Neural cell (in vitro differentiated cells): ENCODE results near the gene KCNIP3. TPM values are rescaled to one million over a fixed set of nuclear protein-coding genes. Genes with fewer than 3 reads are reported as not detected.

Experiments
- H2AFZ ChIP-seq: fragments of 200-600, 300-800 bp; sonication (generic), shearing (Covaris generic); 2 replicates; pipeline ENCODE4 v1.6.0; 2014; ENCODE audit warnings: low read depth, mild to moderate bottlenecking, antibody characterized with exemption, low read length, moderate library complexity
- H3F3A ChIP-seq: fragments of 200-600 bp; shearing (Covaris generic); 2 replicates; pipeline ENCODE4 v1.6.1; 2016; ENCODE audit warnings: mild to moderate bottlenecking, moderate library complexity, mixed read lengths, antibody characterized with exemption, low read length; ENCODE audit not compliant: insufficient read depth, poor library complexity, severe bottlenecking
- H3K27ac ChIP-seq: fragments of 200-600, 300-800 bp; sonication (generic), shearing (Covaris generic); 2 replicates; pipeline ENCODE4 v1.5.1; 2014; ENCODE audit warnings: mild to moderate bottlenecking, low read length, moderate library complexity
- H3K27me3 ChIP-seq: fragments of 300-800, 200-600 bp; sonication (generic), shearing (Covaris generic); 2 replicates; pipeline ENCODE4 v1.6.0; 2014; ENCODE audit warnings: mild to moderate bottlenecking, low read depth, low read length, moderate library complexity; ENCODE audit not compliant: insufficient read depth
- H3K36me3 ChIP-seq: fragments of 300-800, 200-600 bp; sonication (generic), shearing (Covaris generic); 2 replicates; pipeline ENCODE4 v1.5.1; 2014; ENCODE audit warnings: mild to moderate bottlenecking, antibody characterized with exemption, low read length, moderate library complexity; ENCODE audit not compliant: insufficient read depth
- H3K4me2 ChIP-seq: fragments of 300-800, 200-600 bp; sonication (generic), shearing (Covaris generic); 2 replicates; pipeline ENCODE4 v1.6.0; 2014; ENCODE audit warnings: mild to moderate bottlenecking, low read length
- H3K4me3 ChIP-seq: fragments of 300-800, 200-600 bp; sonication (generic), shearing (Covaris generic); 2 replicates; pipeline ENCODE4 v1.5.1; 2014; ENCODE audit warnings: mild to moderate bottlenecking, low read length, moderate library complexity
- H3K79me2 ChIP-seq: fragments of 200-600 bp; shearing (Covaris generic); replicated peaks from 2 replicates; pipeline ENCODE4 v1.6.0; 2014; ENCODE audit warnings: mild to moderate bottlenecking, low read length, moderate library complexity; ENCODE audit not compliant: insufficient read depth
- H3K9ac ChIP-seq: fragments of 300-800, 200-600 bp; sonication (generic), shearing (Covaris generic); 2 replicates; pipeline ENCODE4 v1.6.1; 2016; ENCODE audit warnings: mild to moderate bottlenecking, low read length, mixed read lengths
- H3K9me2 ChIP-seq: fragments of 200-600 bp; shearing (Covaris generic); 2 replicates; pipeline ENCODE4 v1.6.1; 2016; ENCODE audit warnings: mild to moderate bottlenecking, low read length, mixed read lengths; ENCODE audit not compliant: insufficient read depth
- H3K9me3 ChIP-seq: fragments of 200-600, 300-800 bp; sonication (generic), shearing (Covaris generic); 2 replicates; pipeline ENCODE4 v1.6.1; 2016; ENCODE audit warnings: mild to moderate bottlenecking, mixed run types, low read length, moderate library complexity, mixed read lengths
- H4K20me1 ChIP-seq: fragments of 200-600 bp; shearing (Covaris generic); 2 replicates; pipeline ENCODE4 v1.6.1; 2016; ENCODE audit warnings: mild to moderate bottlenecking, mixed run types; ENCODE audit not compliant: insufficient read depth
- CTCF ChIP-seq: fragments of 450-650 bp; IDR thresholded peaks from 2 replicates; pipeline ENCODE4 v1.5.1; 2014; ENCODE audit warnings: antibody characterized with exemption, mild to moderate bottlenecking, moderate library complexity; ENCODE audit not compliant: poor library complexity, severe bottlenecking
- EP300 ChIP-seq: fragments of 450-650 bp; conservative IDR thresholded peaks from 2 replicates; pipeline ENCODE4 v1.6.1; 2014; ENCODE audit warnings: antibody characterized with exemption, mild to moderate bottlenecking, moderate library complexity; ENCODE audit not compliant: poor library complexity, severe bottlenecking
- EZH2 ChIP-seq: fragments of 200-600, 300-800 bp; shearing (Covaris generic), sonication (generic); IDR thresholded peaks from 2 replicates; pipeline ENCODE4 v1.6.1; 2014; ENCODE audit warnings: antibody characterized with exemption, low read length, borderline replicate concordance, mild to moderate bottlenecking; ENCODE audit not compliant: insufficient read depth, poor library complexity, severe bottlenecking
- MXI1 ChIP-seq: fragments of 450-650 bp; conservative IDR thresholded peaks from 2 replicates; pipeline ENCODE4 v1.6.1; 2014; ENCODE audit warnings: antibody characterized with exemption, mild to moderate bottlenecking; ENCODE audit not compliant: poor library complexity, severe bottlenecking
- POLR2AphosphoS5 ChIP-seq: IDR thresholded peaks from 2 replicates; pipeline ENCODE4 v1.6.1; 2012
- RAD21 ChIP-seq: fragments of 450-650 bp; conservative IDR thresholded peaks from 2 replicates; pipeline ENCODE4 v1.6.1; 2014; ENCODE audit warnings: antibody characterized with exemption, mild to moderate bottlenecking, moderate library complexity
- SMC3 ChIP-seq: fragments of 450-650 bp; conservative IDR thresholded peaks from 2 replicates; pipeline ENCODE4 v1.6.1; 2014; ENCODE audit warnings: antibody characterized with exemption, mild to moderate bottlenecking, moderate library complexity; ENCODE audit not compliant: poor library complexity
- TAF1 ChIP-seq: IDR thresholded peaks from 2 replicates; pipeline ENCODE4 v1.6.1; 2012; ENCODE audit warnings: low read depth
- polyA plus RNA-seq: library from polyadenylated mRNA; depleted of rRNA; stranded (reverse); fragments of >200 nt; gene quantifications from 2 replicates; pipeline ENCODE4 v1.2.3, GENCODE V29; 2014
- TF ChIP-seq, protein P1 (sequence below): IDR thresholded peaks from 2 replicates; pipeline ENCODE4 v1.6.1; 2012; ENCODE audit warnings: borderline replicate concordance

Gene KCNIP3
- polyA plus RNA-seq, 1 donor from 2014 or later, result not detected

GRCh38 chr2:95318431-95319220, 21.5 kb downstream of the KCNIP3 start:
- H3K9ac ChIP-seq, result no peak overlapping the region
- no peaks in the 10 kb centered on the region for H3K27me3 ChIP-seq
- H3K4me2 ChIP-seq, result no peak overlapping the region
- H3K27ac ChIP-seq, result no peak overlapping the region
- H3K9me2 ChIP-seq, result no peaks in the 10 kb centered on the region
- H3K4me3 ChIP-seq, result no peak overlapping the region
- no peak overlapping the region for H2AFZ ChIP-seq
- no peaks in the 10 kb centered on the region for H3K79me2 ChIP-seq
- TF ChIP-seq MXI1 (no peak), TAF1 (no peak), CTCF (no peak), POLR2AphosphoS5 (no peak), EZH2 (no peak), EP300 (no peak), RAD21 (no peak)
- peaks cover 17% of the 10 kb centered on the region for H3K9me3 ChIP-seq
- H4K20me1 ChIP-seq, result no peaks in the 10 kb centered on the region
- H3F3A ChIP-seq, result no peaks in the 10 kb centered on the region
- no peaks in the 10 kb centered on the region for H3K36me3 ChIP-seq

GRCh38 chr2:95319481-95320343, 22.6 kb downstream of the KCNIP3 start:
- H3K9ac ChIP-seq, result no peak overlapping the region
- no peaks in the 10 kb centered on the region for H3K79me2 ChIP-seq
- no peak overlapping the region for H3K4me2 ChIP-seq
- H3K9me3 ChIP-seq, result peaks cover 12% of the 10 kb centered on the region
- no peaks in the 10 kb centered on the region for H3F3A ChIP-seq
- no peak overlapping the region for H3K27ac ChIP-seq
- H4K20me1 ChIP-seq, result no peaks in the 10 kb centered on the region
- TF ChIP-seq MXI1 (no peak), TAF1 (no peak)
- no peaks in the 10 kb centered on the region for H3K9me2 ChIP-seq
- no peaks in the 10 kb centered on the region for H3K27me3 ChIP-seq
- no peak overlapping the region for H2AFZ ChIP-seq
- no peaks in the 10 kb centered on the region for H3K36me3 ChIP-seq
- H3K4me3 ChIP-seq, result no peak overlapping the region

DNA sequence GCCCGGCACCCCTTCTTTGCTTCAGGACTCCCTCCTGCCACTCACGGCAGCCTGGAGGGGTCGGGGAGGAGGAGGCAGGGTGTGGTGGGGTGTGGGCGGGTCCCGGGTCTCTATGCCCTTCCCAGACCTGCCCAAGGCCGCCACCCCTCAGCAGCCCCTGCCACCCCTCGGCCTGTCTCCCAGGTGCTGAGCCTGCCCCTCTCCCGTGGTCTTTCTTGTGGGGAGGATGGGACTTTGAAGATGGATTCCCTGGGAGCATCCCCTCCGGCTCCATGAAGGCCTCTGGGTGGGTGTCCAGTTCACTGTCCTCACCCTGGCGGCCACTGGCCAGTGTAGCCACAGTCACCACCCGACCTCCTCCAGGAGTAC, 23.2 kb downstream of the KCNIP3 start:
- H3K9ac ChIP-seq, result no peak overlapping the region
- no peaks in the 10 kb centered on the region for H3F3A ChIP-seq
- no peaks in the 10 kb centered on the region for H4K20me1 ChIP-seq
- no peak for TF ChIP-seq MXI1
- no peak for TF ChIP-seq RAD21
- no peak for TF ChIP-seq CTCF
- TF ChIP-seq EZH2, result no peak
- no peak for TF ChIP-seq EP300
- no peak for TF ChIP-seq TAF1
- TF ChIP-seq POLR2AphosphoS5, result no peak
- TF ChIP-seq, protein P1, sequence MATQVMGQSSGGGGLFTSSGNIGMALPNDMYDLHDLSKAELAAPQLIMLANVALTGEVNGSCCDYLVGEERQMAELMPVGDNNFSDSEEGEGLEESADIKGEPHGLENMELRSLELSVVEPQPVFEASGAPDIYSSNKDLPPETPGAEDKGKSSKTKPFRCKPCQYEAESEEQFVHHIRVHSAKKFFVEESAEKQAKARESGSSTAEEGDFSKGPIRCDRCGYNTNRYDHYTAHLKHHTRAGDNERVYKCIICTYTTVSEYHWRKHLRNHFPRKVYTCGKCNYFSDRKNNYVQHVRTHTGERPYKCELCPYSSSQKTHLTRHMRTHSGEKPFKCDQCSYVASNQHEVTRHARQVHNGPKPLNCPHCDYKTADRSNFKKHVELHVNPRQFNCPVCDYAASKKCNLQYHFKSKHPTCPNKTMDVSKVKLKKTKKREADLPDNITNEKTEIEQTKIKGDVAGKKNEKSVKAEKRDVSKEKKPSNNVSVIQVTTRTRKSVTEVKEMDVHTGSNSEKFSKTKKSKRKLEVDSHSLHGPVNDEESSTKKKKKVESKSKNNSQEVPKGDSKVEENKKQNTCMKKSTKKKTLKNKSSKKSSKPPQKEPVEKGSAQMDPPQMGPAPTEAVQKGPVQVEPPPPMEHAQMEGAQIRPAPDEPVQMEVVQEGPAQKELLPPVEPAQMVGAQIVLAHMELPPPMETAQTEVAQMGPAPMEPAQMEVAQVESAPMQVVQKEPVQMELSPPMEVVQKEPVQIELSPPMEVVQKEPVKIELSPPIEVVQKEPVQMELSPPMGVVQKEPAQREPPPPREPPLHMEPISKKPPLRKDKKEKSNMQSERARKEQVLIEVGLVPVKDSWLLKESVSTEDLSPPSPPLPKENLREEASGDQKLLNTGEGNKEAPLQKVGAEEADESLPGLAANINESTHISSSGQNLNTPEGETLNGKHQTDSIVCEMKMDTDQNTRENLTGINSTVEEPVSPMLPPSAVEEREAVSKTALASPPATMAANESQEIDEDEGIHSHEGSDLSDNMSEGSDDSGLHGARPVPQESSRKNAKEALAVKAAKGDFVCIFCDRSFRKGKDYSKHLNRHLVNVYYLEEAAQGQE, result no peak
- no peak for TF ChIP-seq SMC3
- H3K9me2 ChIP-seq, result no peaks in the 10 kb centered on the region
- no peak overlapping the region for H3K4me3 ChIP-seq
- no peaks in the 10 kb centered on the region for H3K27me3 ChIP-seq
- H3K27ac ChIP-seq, result no peak overlapping the region
- peaks cover 13% of the 10 kb centered on the region for H3K9me3 ChIP-seq
- no peaks in the 10 kb centered on the region for H3K79me2 ChIP-seq
- no peaks in the 10 kb centered on the region for H3K36me3 ChIP-seq
- H3K4me2 ChIP-seq, result no peak overlapping the region
- H2AFZ ChIP-seq, result no peak overlapping the region
